ENCODE results near the gene DYSF.

DYSF gene

GRCh38 chr2:71471276-71471675, 17.9 kb downstream of the DYSF start:
- TF ChIP-seq CTCF (conservative IDR thresholded peaks at IDR 0.05; ENCODE audit: low read depth, low read length) = no peak
- H3K4me1 ChIP-seq (ENCODE audit: low read depth, poor library complexity, severe bottlenecking) = no peaks in the 10 kb centered on the region
- H3K27ac ChIP-seq = no peak overlapping the region
- H3K36me3 ChIP-seq (ENCODE audit: insufficient read depth) = no peaks in the 10 kb centered on the region
- H4K20me1 ChIP-seq (ENCODE audit: insufficient read depth) = no peaks in the 10 kb centered on the region
- no peak overlapping the region for H2AFZ ChIP-seq (ENCODE audit: low read depth)
- H3K4me2 ChIP-seq = no peak overlapping the region
- H3K27me3 ChIP-seq (ENCODE audit: insufficient read depth, low read depth) = no peaks in the 10 kb centered on the region
- H3K9ac ChIP-seq = no peak overlapping the region
- no peak overlapping the region for H3K4me3 ChIP-seq (IDR thresholded peaks at IDR 0.05; ENCODE audit: insufficient read depth, low read depth, low read length)
- H3K79me2 ChIP-seq (ENCODE audit: insufficient read depth, low read depth) = no peaks in the 10 kb centered on the region

- H3K27me3 ChIP-seq (ENCODE audit: insufficient read depth, low read depth) = no peaks in the 10 kb centered on the region
- TF ChIP-seq CTCF (conservative IDR thresholded peaks at IDR 0.05; ENCODE audit: low read depth, low read length) = no peak
- H3K4me3 ChIP-seq (IDR thresholded peaks at IDR 0.05; ENCODE audit: insufficient read depth, low read depth, low read length) = no peak overlapping the region
- no peak overlapping the region for H3K27ac ChIP-seq
- H2AFZ ChIP-seq (ENCODE audit: low read depth) = no peak overlapping the region
- no peak overlapping the region for H3K4me2 ChIP-seq
- no peaks in the 10 kb centered on the region for H3K4me1 ChIP-seq (ENCODE audit: low read depth, poor library complexity, severe bottlenecking)
- H4K20me1 ChIP-seq (ENCODE audit: insufficient read depth) = no peaks in the 10 kb centered on the region
- no peaks in the 10 kb centered on the region for H3K79me2 ChIP-seq (ENCODE audit: insufficient read depth, low read depth)
- no peak overlapping the region for H3K9ac ChIP-seq
- no peaks in the 10 kb centered on the region for H3K36me3 ChIP-seq (ENCODE audit: insufficient read depth)
Measured at GRCh38 chr2:71472019-71472418, 18.7 kb downstream of the DYSF start.

- no peaks in the 10 kb centered on the region for H3K36me3 ChIP-seq (ENCODE audit: insufficient read depth)
- H3K4me3 ChIP-seq (IDR thresholded peaks at IDR 0.05; ENCODE audit: insufficient read depth, low read depth, low read length) = no peak overlapping the region
- H3K4me1 ChIP-seq (ENCODE audit: low read depth, poor library complexity, severe bottlenecking) = no peaks in the 10 kb centered on the region
- H3K27ac ChIP-seq = no peak overlapping the region
- H3K79me2 ChIP-seq (ENCODE audit: insufficient read depth, low read depth) = no peaks in the 10 kb centered on the region
- H2AFZ ChIP-seq (ENCODE audit: low read depth) = no peak overlapping the region
- no peaks in the 10 kb centered on the region for H3K27me3 ChIP-seq (ENCODE audit: insufficient read depth, low read depth)
- H3K9ac ChIP-seq = no peak overlapping the region
- no peak for TF ChIP-seq CTCF (conservative IDR thresholded peaks at IDR 0.05; ENCODE audit: low read depth, low read length)
- H3K4me2 ChIP-seq = no peak overlapping the region
- no peaks in the 10 kb centered on the region for H4K20me1 ChIP-seq (ENCODE audit: insufficient read depth)
Measured at GRCh38 chr2:71473346-71474031, 20.1 kb downstream of the DYSF start.

GRCh38 chr2:71474116-71474743, 20.9 kb downstream of the DYSF start:
- no peak for TF ChIP-seq CTCF (conservative IDR thresholded peaks at IDR 0.05; ENCODE audit: low read depth, low read length)
- Histone ChIP-seq H3K4me2 (no peak overlapping the region), H3K4me3 (IDR thresholded peaks at IDR 0.05; ENCODE audit: insufficient read depth, low read depth, low read length) (no peak overlapping the region), H4K20me1 (ENCODE audit: insufficient read depth) (no peaks in the 10 kb centered on the region), H3K27me3 (ENCODE audit: insufficient read depth, low read depth) (no peaks in the 10 kb centered on the region), H3K4me1 (ENCODE audit: low read depth, poor library complexity, severe bottlenecking) (no peaks in the 10 kb centered on the region), H3K9ac (no peak overlapping the region), H3K27ac (no peak overlapping the region), H2AFZ (ENCODE audit: low read depth) (no peak overlapping the region), H3K79me2 (ENCODE audit: insufficient read depth, low read depth) (no peaks in the 10 kb centered on the region), H3K36me3 (ENCODE audit: insufficient read depth) (no peaks in the 10 kb centered on the region)
